Kidney glomerular epithelial cell (primary cell): ENCODE measurements around the gene GSTA4.
A peak's percentile ranks its signal among the peaks of the same experiment; 100 is the strongest.
"Not testable (repeated sequence)": the region's sequence is repeated elsewhere in the genome, so short reads cannot be mapped to it uniquely, and the experiment has no call there.

Experiments used
- DNase-seq: peaks from one replicate; lab custom pipeline; 2025; lab: John Stamatoyannopoulos, UW

GSTA4 gene

GRCh38 chr6:53014063-53014462 is 19.0 kb upstream of the GSTA4 start:
- no peak for DNase-seq

DNA sequence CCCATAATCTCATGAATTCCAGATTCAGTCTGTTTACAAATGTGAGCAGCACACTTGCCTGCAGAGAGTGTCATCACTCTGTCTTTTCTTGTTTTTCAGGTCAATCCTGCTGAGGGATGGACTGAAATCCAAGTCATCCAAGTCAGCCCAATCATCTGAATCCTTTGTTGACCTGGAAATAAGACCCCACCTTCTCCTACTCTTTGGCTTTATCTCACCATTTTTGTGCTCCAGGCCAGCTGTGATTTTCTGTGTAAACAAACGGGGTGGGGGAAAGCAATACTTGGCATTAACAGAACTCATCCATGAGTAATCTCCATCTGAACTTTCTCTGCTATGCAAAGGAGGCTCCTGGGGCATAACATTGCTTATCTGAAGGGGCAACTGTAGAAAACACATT is 16.9 kb upstream of the GSTA4 start:
- no peak for DNase-seq

DNA sequence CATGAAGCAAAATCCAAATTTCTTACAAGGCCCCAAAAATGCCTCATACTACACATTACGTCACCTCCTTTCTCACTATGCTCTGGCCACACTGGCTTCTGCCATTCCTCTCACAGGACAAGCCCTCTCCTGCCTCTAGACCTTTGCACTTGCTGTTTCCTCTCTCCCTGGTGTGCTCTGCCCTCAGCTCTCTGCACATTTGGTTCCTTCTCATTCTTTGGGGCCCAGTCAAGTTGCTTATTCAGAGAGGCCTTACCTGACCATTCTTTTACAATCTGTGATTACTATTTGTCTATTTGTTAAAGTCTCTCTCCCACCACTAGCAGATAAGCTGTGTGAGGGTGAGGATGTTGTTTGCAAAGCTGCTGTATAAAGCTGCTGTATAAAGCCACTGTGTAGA is 15.4 kb upstream of the GSTA4 start:
- DNase-seq, result no peak

- DNase-seq, result no peak
Measured at GRCh38 chr6:53009511-53009910, 14.4 kb upstream of the GSTA4 start.

DNA sequence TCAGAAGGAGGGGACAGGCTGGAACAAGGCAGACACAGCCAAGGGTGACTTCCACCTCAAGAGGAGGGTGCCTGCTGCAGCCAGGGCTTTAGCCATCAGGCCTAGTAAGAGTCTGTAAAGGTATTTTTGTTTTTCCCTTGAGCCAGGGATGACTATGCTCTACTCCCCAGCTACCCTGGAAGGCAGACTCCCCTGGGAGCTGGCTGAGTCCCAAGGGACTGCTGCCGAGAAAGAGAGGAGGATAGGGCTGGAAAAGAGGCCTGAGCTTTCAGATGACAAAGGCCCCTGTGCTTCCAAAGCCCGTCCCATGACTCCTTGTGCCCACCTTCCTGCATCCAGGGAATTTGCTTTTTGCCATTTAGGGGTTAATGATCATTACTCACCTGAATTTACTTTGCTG is 14.0 kb upstream of the GSTA4 start:
- no peak for DNase-seq

- not testable (repeated sequence) for DNase-seq
Measured at GRCh38 chr6:53008192-53008687, 13.2 kb upstream of the GSTA4 start.

DNA sequence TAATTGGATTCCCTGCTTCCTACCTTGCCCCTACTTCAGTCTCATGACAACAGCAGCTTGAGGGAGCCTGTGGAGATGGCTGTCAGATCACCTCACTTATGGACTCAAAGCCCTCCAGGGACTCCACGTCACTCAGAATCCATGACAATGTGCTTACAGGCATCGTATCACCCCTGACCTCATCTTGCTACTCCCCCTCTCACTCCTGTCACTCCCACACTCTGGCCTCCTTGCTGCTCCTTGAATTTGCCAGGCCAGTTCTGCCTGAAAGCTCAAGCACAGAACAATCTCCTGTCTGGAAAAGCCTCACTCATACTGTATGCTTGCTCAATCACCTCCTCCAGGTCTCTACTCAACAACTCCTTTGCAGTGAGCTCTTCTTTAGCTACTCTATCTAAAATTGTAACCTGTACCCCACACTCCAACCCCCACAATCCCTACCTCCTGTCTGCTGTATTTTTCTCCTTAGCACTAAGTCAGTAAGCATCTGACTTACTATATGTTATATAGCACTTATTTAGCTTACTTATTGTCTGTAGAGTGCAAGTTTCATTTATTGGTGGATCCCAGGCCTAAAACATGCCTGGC is 10.7 kb upstream of the GSTA4 start:
- DNase-seq, result peak; percentile 72

DNA sequence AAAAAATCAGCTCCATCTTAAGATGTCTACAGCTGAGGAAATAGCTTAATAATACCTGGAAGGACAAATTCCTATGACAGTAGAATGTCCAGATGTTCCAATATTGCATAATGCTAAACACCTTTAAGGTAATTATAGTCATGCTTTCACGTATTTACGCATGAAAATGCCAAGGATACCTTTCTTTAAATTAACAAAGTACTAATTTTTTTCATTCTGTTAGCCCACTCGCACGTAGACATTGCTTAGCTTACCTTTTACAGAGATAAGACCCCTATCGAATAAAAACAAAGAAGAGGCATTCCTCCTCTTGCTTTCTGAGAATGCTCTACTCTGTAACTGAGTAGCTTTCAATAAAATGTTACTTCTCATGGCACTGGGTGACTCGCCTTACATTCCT is 4.4 kb upstream of the GSTA4 start:
- no peak for DNase-seq

GRCh38 chr6:52998603-52999002 is 3.5 kb upstream of the GSTA4 start:
- no peak for DNase-seq

GRCh38 chr6:52995913-52996645 is 995 bp upstream of the GSTA4 start:
- DNase-seq, result peak; percentile 58

DNA sequence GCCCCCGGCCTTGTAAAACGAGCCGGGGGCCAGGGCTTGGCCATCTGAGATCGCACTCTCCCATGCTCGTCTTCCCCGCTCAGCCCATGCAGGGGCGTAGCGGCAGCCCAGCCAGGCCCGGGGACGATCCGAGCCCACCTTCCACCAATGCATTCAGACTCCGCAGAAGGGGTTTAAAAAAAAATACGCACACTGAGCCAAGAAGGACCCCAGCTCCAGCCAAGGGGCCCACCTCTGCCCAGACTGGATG is 320 bp downstream of the GSTA4 start:
- no peak for DNase-seq

DNA sequence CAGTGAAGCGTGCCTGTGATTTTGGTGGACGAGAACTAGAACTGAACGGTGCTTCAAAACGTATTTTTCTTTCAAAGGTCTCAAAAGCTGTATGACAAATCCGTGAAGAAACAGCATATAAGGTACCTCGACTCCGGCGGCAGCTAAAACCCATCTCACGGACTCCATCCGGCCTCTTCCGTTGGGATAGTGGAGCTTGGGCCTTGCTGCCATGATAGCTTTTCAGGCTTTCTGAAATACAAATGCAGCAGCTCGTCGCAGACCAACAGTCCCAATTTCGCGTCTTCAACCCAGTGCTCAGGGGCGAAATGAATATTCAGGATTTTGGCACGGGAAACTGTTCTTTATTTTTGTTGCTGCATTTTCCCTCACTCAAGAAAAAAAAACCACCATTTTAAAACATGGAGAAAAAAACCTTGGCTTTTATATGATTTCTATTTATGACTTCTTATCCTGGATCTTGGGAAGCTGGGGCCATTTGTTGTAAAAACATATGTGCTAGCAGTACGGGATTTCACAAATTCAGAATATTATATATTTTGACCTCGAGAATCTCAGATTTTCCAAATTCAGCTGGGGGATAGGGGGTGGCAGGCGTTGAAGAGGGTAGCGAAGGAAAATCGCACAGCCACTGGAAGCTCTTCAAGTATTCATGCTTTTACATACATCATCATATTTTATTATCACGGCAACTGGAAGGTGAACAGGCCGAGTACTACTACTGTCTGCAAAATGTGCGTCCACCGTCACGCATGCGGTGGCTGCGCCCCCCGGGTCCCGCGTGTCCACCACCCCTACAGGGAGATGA is 849 bp downstream of the GSTA4 start:
- peak; percentile 38 for DNase-seq

DNA sequence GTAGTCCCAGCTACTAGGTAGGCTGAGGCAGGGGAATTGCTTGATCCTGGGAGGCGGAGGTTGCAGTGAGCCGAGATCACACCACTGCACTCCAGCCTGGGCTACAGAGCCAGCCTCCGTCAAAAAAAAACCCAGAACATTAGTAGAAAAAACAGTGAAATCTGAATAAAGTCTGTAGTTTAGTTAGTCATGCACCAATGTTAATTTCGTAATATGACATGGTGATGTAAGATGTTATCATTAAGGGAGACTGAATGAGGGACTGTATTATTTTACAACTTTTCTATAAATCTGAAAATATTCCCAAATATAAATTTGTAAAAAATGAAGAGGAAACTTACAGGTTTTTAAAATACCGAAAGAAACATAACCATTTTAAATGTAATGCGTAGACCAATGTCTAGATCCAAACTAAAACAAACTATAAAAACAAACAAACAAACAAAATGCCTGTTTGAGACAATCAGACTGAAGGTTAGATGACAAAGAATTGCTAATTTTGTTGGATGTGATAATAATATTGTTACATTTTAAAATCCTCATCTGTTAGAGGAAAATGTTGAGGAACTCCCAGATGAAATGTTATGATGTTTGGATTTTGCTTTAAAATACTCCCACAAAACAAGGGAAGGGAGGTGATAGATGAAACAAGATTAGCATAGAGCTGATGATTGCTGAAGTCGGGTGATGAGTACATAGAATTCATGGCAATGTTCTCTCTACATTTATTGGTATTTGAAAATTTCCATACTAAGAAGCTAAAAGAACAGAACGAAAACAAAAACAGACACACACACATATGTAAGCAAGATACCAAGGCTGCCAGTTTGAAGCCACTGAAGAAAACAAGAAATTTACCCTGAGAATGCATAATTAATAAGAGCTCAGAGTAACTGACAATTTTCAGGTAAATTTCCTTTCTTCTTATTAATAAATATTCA is 1.8 kb downstream of the GSTA4 start:
- peak; percentile 16 for DNase-seq

DNA sequence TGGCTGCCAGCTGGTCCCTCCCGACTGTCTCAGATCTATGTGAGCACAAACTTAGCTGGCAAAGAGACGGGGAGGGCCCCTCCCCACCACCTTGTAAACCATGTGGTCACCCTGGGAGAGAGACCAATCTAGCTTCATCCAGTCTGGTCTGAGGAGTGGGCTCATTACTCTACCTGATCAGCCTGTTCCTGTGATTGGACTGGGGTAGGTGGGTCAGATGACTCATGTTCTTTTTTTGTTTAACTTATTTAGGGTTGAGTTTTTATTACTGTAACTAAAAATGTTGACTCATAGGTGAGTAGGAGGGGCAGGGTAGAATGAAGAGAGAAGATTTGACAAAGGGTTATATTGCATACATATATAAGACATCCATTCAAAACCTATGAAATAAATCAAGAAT is 4.7 kb downstream of the GSTA4 start:
- no peak for DNase-seq

- no peak for DNase-seq
Measured at GRCh38 chr6:52985228-52985627, 9.9 kb downstream of the GSTA4 start.

DNA sequence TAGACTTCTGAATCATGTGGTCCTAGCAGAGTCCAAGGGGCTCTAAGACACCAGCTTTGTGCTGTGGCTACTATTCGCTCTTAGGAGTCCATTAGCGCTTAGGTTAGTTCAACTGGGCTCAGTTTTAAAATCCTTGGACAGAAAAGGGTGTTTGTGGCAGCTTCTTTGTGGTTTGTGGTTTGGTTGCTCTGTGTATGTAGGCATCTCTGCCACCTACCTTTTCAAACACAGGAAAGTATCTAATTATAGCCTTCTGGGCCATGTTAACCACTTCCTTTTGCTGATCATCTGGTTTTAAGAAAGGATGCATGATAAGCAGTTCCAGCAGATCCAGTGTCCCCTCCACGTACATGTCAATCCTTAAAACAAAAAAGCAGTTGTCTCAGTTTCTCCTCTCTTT is 10.8 kb downstream of the GSTA4 start:
- DNase-seq, result peak; percentile 16

DNA sequence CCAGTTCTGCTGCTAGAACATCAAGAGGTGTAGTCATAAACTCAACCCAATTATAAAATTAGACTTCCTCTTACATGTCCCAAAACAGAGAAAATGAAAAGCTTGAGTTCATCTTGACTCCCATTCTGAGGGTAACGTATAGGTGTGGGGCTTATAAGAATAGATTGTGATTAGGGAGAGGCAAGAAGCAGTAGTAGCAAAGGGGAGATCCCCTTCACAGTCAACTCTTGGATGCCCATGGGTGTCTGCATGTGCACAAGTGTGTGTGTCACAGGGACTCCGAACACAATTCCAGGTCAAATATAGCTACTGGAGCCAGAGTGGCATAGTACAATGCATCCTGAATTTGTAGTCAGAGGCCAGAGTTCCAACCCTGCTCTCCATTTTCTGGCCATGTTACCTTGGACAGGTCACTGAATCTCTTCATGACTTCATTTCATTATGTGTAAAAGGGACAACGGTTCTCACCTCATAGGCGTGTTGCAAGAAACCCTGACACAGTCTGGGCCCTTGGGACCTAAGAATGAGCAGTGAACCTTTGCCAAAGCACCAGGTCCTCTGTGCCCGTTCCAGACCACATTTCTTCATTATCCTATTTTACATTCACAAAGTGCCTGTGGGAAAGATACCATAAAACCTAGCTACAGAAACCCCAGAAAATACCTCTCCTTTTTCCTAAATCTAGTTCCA is 11.8 kb downstream of the GSTA4 start:
- DNase-seq, result no peak

DNA sequence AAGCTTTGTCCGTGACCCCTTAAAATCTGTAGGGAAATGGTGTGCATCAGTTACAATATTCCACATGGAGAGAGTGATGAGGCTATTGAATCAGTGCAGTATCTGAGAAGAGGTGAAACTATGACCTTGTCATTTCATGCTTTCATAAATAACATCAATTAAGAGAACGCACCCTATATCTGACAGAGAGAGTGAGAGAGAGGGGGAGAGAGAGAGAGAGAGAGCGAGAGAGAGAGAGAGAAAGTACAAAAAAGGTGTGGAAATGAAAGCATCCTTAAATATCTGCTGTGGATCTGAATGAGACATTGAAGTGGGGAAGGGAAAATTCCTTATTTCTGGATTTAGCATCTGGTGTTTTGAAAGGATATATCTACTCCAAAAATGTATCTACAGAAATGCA is 12.4 kb downstream of the GSTA4 start:
- no peak for DNase-seq

DNA sequence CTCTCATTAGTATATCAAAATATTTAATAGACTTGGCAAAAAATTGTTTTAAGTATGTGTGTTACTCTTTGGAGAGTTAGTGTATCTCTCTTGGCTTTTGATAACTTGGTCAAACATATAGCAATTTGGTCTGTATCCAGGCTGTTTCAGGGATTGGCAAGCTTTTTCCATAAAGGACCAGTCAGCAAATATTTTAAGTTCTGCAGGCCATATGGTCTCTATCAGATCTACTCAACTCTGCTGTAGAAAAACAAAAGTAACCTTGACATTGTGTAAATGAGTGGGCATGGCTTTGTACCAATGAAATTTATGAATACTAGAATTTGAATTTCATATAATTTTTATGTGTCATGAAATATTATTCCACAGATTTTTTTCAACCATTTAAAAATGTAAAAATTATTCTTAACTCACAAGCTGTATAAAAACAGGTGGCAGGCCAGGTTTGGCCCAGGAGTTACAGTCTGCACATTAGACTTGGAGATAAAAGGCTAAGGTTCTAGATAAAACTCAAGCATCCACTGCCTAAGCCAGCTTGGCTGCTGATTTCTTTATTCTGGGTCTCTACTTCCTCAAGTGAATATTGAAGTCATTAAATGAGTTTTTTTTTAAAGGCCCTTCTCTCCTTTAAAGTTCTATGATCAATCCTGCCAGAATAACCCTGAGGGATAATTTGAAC is 13.7 kb downstream of the GSTA4 start:
- no peak for DNase-seq

GRCh38 chr6:52976591-52977035 is 18.5 kb downstream of the GSTA4 start:
- DNase-seq, result no peak

DNA sequence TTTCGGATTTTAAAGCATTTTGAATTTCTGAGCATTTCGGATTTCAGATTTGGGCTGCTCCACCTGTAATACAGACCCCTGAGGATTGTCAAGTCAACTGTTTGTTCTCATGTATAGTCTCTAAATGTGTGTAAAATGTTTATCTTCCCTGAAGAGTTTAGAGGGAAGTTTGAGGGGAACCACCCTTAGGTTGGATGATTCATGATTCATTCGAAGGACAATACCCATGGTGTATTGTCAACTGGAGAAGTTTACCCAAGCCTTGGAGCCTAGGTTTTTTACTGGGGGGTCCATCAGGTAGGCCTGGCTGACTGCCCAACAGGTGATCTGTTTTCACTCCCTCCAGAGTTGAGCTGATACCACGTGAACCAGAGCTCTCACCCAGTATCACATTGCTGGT is 18.9 kb downstream of the GSTA4 start:
- no peak for DNase-seq
